GM19025 (cell line): ENCODE results near the gene SAFB.
"Not testable (repeated sequence)": the region's sequence is repeated elsewhere in the genome, so short reads cannot be mapped to it uniquely, and the experiment has no call there.

Source experiments
- ATAC-seq: cut with Tn5 transposase; IDR thresholded peaks from one replicate; pipeline ENCODE4 v1.9.1; 2021; ENCODE audit warnings: mild to moderate bottlenecking, low read depth, moderate library complexity; ENCODE audit not compliant: unreplicated experiment

The SAFB gene

DNA sequence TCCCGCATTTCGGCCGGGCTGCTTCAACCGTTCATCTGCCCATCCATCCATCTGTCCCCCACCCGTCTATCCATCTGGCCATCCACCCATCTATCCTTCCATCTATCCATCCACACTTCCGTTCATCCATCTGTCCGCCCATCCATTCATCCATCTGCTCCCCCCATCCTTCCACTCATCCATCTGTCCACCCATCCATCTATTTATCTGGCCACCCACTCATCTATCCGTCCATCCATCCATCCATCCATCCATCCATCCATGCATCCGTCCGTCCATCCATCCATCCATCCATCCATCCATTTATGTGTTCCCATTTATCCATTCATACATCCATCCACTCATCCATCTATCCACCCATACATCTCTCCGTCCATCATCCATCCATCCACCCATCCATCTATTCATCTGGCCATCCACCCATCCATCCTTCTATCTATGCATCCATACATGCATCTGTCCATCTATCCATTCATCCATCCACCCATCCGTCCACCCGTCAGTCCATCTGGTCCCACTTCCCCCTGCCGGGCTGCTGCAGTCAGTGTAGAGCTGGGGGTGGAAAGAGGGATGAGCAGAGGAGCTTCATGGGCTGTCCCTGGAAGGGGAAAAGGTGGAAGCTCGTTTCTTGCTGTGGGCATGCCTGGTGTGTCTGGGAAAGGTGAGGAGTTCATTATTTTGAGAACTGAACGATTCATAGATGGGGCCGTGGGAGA lies 58.7 kb downstream of the SAFB start:
- ATAC-seq, result no peak

DNA sequence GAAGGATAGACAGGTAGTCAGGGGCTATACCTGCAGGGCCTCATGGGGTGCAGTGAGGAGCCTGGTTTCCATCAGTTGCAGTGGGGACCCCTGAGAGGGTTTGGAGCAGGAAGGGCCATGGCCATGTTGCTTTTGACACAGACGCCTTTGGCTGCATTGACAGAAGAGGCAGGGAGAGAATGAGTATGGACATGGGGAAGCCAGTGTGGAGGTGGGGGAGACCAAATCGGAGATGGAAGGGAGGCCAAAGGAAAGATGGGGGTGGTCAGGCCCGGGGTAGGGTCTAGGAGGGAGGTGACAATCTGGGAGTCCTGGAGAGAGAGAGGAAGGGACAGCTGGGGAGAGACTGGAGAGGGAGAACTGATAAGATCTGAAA lies 59.2 kb downstream of the SAFB start:
- no peak for ATAC-seq

DNA sequence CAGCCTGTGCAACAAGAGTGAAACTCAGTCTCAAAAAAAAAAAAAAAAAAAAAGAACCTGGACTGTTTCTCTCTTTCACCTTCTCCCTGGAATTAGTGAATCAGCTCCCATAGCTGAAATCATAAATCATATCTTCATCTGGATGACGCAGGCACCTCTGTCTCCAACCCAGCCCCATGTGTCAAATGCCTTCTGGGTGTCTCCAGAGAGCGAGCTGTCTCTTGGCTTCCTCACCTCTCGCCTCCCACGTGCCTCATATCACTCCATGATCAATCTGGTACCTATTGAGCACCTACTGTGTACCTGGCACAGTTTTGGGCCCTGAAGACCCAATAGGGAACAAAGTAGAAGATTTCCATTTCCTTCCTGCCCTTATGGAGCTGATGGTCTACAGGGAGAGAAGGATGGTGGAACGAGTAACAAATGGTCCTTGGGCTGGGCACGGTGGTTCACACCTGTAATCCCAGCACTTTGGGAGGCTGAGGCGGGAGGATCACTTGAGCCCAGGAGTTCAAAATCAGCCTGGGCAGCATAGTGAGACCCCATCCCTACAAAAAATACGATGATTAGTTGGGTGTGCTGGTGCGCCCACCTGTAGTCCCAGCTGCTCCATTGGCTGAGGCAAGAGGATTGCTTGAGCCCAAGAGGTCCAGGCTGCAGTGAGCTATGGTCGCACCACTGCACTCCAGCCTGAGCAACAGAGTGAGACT lies 60.4 kb downstream of the SAFB start:
- no peak for ATAC-seq

DNA sequence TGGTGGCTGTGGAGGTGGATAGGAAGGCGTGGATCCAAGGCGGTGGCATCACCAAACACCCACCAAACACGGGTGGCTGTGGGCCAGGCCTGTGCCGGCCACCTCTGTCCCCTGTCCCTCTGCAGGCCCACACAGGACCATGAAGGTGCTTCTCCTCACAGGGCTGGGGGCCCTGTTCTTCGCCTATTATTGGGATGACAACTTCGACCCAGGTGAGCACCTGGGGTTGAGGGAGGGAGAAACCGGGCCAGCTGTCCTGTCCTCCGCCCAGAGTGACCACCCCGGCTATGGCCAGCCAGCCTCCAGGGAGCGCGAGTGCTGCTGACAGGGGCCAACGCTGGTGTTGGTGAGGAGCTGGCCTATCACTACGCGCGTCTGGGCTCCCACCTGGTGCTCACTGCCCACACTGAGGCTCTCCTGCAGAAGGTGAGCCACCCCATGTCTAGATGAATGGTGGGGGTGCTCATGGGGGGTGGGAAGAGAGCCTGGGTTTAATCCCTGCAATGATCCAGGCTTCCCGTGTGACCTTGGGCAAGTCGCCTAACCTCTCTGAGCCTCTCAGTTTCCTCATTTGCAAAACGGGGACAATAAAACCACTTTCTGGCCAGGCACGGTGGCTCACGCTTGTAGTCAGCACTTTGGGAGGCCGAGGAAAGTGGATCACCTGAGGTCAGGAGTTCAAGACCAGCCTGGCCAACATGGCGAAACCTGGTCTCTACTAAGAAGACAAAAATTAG lies 62.0 kb downstream of the SAFB start:
- ATAC-seq, result no peak

GRCh38 chr19:5686326-5686646 lies 63.4 kb downstream of the SAFB start:
- ATAC-seq, result no peak

- ATAC-seq, result peak; percentile 48
Observed at GRCh38 chr19:5686647-5687359, 63.9 kb downstream of the SAFB start.

GRCh38 chr19:5687360-5688198 lies 64.7 kb downstream of the SAFB start:
- no peak for ATAC-seq

DNA sequence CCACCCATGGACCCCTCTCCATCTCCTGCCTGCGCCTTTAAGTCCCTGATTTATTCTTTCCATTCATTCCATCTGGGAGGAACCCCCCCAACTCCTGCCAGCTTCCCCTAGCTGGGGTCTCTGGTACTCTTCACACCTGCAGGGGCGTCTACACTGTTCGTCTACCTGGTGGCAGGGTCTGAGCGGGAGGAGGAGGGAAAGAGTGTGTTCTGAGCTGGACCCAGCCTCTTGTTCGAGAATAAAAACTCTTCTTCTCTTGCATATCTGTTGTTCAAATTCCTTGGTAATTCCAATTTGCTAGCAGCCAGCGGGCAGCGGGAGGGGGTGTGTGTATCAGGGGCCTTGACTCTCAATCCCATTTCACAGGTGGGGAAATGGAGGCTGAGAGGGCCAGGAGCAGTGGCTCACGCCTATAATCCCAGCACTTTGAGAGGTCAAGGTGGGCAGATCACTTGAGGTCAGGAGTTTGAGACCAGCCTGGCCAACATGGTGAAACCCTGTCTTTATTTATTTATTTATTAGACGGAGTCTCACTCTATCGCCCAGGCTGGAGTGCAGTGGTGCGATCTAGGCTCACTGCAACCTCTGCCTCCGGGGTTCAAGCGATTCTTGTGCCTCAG lies 65.5 kb downstream of the SAFB start:
- ATAC-seq, result not testable (repeated sequence)

GRCh38 chr19:5690125-5690954 lies 67.5 kb downstream of the SAFB start, which contains the start of gene RPL36:
Gene RPL36, plus strand, starts transcription at chr19:5690295. Its CDS starts 213 bp downstream, at chr19:5690508.
- ATAC-seq, result peak; percentile 43

DNA sequence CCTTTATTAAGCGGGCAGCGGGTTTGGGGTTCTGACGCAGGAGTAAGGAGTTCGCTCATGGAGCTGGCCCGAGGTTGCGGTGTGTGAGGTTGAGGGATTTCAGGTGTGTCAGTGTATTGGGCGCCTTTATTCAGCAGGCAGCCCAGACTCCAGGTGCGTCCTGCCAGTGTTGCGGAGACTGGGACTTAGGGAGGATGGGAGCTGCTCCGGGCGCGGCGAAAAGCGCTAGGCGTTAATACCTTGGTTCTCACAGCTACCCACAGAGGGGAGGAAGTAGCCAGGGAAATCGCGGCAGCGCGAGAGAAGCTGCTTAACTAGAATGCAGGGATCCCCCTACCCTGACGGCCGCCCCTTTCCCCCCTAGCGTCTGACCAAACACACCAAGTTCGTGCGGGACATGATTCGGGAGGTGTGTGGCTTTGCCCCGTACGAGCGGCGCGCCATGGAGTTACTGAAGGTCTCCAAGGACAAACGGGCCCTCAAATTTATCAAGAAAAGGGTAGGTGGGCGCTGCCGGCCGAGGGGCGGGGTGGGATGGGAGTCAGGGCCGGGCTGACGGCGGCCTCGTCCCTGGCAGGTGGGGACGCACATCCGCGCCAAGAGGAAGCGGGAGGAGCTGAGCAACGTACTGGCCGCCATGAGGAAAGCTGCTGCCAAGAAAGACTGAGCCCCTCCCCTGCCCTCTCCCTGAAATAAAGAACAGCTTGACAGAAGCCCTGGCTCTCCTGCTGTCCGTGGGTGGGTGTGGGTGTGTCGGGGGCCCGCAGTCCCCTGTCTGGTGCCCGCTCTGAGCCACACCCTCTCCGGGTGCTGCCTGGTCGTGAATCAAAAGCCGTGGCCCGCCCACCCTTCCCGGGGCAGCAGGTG lies 68.3 kb downstream of the SAFB start:
- ATAC-seq, result no peak

- no peak for ATAC-seq
Observed at GRCh38 chr19:5691822-5692722, 69.2 kb downstream of the SAFB start.

- ATAC-seq, result no peak
Observed at GRCh38 chr19:5692723-5693194, 69.9 kb downstream of the SAFB start.

GRCh38 chr19:5693195-5694166 lies 70.6 kb downstream of the SAFB start:
- no peak for ATAC-seq

DNA sequence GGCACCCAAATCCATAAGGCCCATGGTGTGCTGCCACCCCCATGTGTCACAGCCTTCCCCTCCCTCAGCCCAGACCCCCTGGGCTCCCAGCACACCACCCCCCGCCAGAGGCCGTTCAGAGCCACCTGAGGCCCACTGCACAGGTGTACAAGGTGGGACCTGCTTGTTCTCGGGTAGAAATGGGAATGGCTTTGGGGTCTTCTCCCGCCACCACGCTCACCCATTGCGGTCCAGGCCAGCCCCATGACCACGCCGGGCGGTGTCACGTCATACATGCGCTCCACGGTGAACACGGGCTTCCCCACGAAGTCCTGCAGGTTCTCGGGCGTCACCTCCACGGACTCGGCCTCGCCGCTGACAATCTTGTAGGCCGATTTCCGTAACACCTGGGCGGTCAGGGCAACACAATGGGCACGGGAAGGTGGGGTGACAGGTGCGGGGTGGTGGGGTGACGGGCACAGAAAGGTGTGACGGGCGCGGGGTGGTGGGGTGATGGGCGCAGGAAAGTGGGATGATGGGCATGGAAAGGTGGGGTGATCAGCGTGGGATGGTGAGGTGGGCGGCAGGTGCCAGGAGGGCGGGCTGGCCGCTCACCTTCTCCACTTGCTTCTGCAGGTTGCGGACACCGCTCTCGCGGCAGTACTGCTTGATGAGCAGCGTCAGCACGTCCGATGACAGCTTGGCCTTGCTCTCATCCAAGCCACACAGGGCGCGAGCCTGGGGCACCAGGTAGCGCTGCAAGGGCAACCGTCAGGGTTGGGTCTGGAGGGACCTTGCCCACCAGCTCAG lies 71.5 kb downstream of the SAFB start:
- ATAC-seq, result no peak
